Activated gamma-delta T cell treated with Interleukin-2 at 50 U/mL for 16 hours (primary cell): ENCODE results near the gene MAGI2.

Experiments used
- DNase-seq: peaks from one replicate; pipeline ENCODE4 v3.0.0-alpha.2; 2020

Gene MAGI2

GRCh38 chr7:79359827-79360226 lies 93.6 kb downstream of the MAGI2 start:
- no peak for DNase-seq

- DNase-seq = no peak
These were observed 96.4 kb downstream of the MAGI2 start for GRCh38 chr7:79357101-79357500.

- no peak for DNase-seq
These were observed 99.6 kb downstream of the MAGI2 start for GRCh38 chr7:79353720-79354468.

- DNase-seq = no peak
These were observed 101.1 kb downstream of the MAGI2 start for GRCh38 chr7:79352323-79352722.

GRCh38 chr7:79347351-79347750 lies 106.1 kb downstream of the MAGI2 start:
- no peak for DNase-seq

- no peak for DNase-seq
These were observed 111.6 kb downstream of the MAGI2 start for GRCh38 chr7:79341902-79342301.

GRCh38 chr7:79340212-79340611 lies 113.3 kb downstream of the MAGI2 start:
- no peak for DNase-seq

- no peak for DNase-seq
These were observed 114.1 kb downstream of the MAGI2 start for GRCh38 chr7:79339208-79339925.

- DNase-seq = no peak
These were observed 115.8 kb downstream of the MAGI2 start for GRCh38 chr7:79337717-79338116.

GRCh38 chr7:79334841-79335240 lies 118.6 kb downstream of the MAGI2 start:
- DNase-seq = no peak

- no peak for DNase-seq
These were observed 119.1 kb downstream of the MAGI2 start for GRCh38 chr7:79334334-79334733.

- DNase-seq = no peak
These were observed 121.4 kb downstream of the MAGI2 start for GRCh38 chr7:79332091-79332490.

GRCh38 chr7:79329464-79329863 lies 124.0 kb downstream of the MAGI2 start:
- DNase-seq = no peak

GRCh38 chr7:79320741-79321473 lies 132.6 kb downstream of the MAGI2 start:
- no peak for DNase-seq

- DNase-seq = no peak
These were observed 134.1 kb downstream of the MAGI2 start for GRCh38 chr7:79319369-79319768.

- no peak for DNase-seq
These were observed 135.7 kb downstream of the MAGI2 start for GRCh38 chr7:79317728-79318127.

GRCh38 chr7:79312022-79312421 lies 141.4 kb downstream of the MAGI2 start:
- no peak for DNase-seq

GRCh38 chr7:79308192-79308591 lies 145.3 kb downstream of the MAGI2 start:
- DNase-seq = no peak

GRCh38 chr7:79307376-79307775 lies 146.1 kb downstream of the MAGI2 start:
- DNase-seq = no peak

GRCh38 chr7:79304711-79305110 lies 148.8 kb downstream of the MAGI2 start:
- DNase-seq = no peak

GRCh38 chr7:79302293-79302692 lies 151.2 kb downstream of the MAGI2 start:
- DNase-seq = no peak

GRCh38 chr7:79301419-79301818 lies 152.0 kb downstream of the MAGI2 start:
- DNase-seq = no peak

GRCh38 chr7:79300573-79300972 lies 152.9 kb downstream of the MAGI2 start:
- no peak for DNase-seq
